Gastroesophageal sphincter (tissue), 4 donors: ENCODE results near the gene POMP. TPM values are rescaled to one million over a fixed set of nuclear protein-coding genes. Genes with fewer than 3 reads are reported as not detected.
"Not testable (repeated sequence)": the region's sequence is repeated elsewhere in the genome, so short reads cannot be mapped to it uniquely, and the experiment has no call there.

Experiments used
- ATAC-seq: fragments of 150-250 bp; one replicate; pipeline ENCODE4 v1.9.1; 2016; ENCODE audit warnings: mild to moderate bottlenecking, moderate library complexity
- H3K27ac ChIP-seq, 4 donors: fragments of 200-600 bp; sonication (generic) in 3 of 4; 1 replicate in 3 of 4; 2 replicates in 1 of 4; pipeline ENCODE4 v1.5.1; 2016 to 2019
- H3K27me3 ChIP-seq: fragments of 200-600 bp; sonication (generic); one replicate; pipeline ENCODE4 v1.5.1; 2019
- H3K36me3 ChIP-seq, 2 donors: fragments of 200-600 bp; sonication (generic); one replicate each; pipeline ENCODE4 v1.5.1; 2019; ENCODE audit warnings: control low read depth in 1 of 2
- H3K4me1 ChIP-seq, 3 donors: fragments of 200-600 bp; sonication (generic); 1 replicate in 2 of 3; 2 replicates in 1 of 3; pipeline ENCODE4 v1.5.1; 2016 to 2019; ENCODE audit warnings: control low read depth in 2 of 3
- H3K4me3 ChIP-seq, 2 donors: fragments of 200-600 bp; sonication (generic); one replicate each; pipeline ENCODE4 v1.5.1; 2019; ENCODE audit warnings: mild to moderate bottlenecking in 1 of 2, moderate library complexity in 1 of 2
- H3K9me3 ChIP-seq, 3 donors: fragments of 200-600 bp; sonication (generic); one replicate each; pipeline ENCODE4 v1.5.1; 2017 to 2019; ENCODE audit warnings: control low read depth in 2 of 3
- CTCF ChIP-seq, 4 experiments: fragments of 200-600 bp in 2 of 4; fragments of 450-650 bp in 2 of 4; sonication (generic) in 1 of 4; IDR thresholded peaks; one replicate each; pipeline ENCODE4 v1.5.1; 2017 to 2019; ENCODE audit warnings: antibody characterized with exemption in 4 of 4, mild to moderate bottlenecking in 2 of 4, moderate library complexity in 2 of 4
- EP300 ChIP-seq: sonication (generic); formaldehyde crosslinking; IDR thresholded peaks from one replicate; pipeline ENCODE4 v1.6.1; 2017; ENCODE audit warnings: antibody characterized with exemption, mild to moderate bottlenecking
- POLR2A ChIP-seq, 2 donors: fragments of 450-650 bp; IDR thresholded peaks; one replicate each; pipeline ENCODE4 v1.6.1; 2017; ENCODE audit warnings: antibody characterized with exemption in 2 of 2, mild to moderate bottlenecking in 2 of 2, moderate library complexity in 1 of 2
- POLR2AphosphoS5 ChIP-seq: sonication (generic); formaldehyde crosslinking; IDR thresholded peaks from one replicate; pipeline ENCODE4 v1.6.1; 2017; ENCODE audit warnings: antibody characterized with exemption
- WGBS, 2 donors: methylation state at CpG; one replicate each; pipeline ENCODE4 v1.1.5; 2018; ENCODE audit warnings: low coverage in 1 of 2; 5-methylcytosine and 5-hydroxymethylcytosine counted together
- total RNA-seq, 4 donors: library from RNA; depleted of rRNA; stranded (reverse); fragments of >200 nt; gene quantifications; one replicate each; pipeline ENCODE4 v1.1.0, GENCODE V29; 2016

Gene POMP
- total RNA-seq, 4 donors from 2014 or later: 47.6 to 71.6 (median 60.1) TPM

GRCh38 chr13:28684257-28684656, 25.3 kb downstream of the POMP start:
- Histone ChIP-seq H3K4me3 (no peak overlapping the region), H3K27ac (no peak overlapping the region), H3K36me3 (peaks cover 0 to 10% of the 10 kb centered on the region in 2 donors), H3K27me3 (no peaks in the 10 kb centered on the region), H3K4me1 (no peaks in the 10 kb centered on the region), H3K9me3 (no peaks in the 10 kb centered on the region)
- TF ChIP-seq POLR2AphosphoS5: no peak
- no peak for TF ChIP-seq EP300
- no peak for TF ChIP-seq POLR2A (IDR thresholded peaks at IDR 0.05)
- no peak for TF ChIP-seq CTCF (IDR thresholded peaks at IDR 0.05)
- ATAC-seq: no peak
- WGBS, 2 donors: no CpG with 5 or more reads among the region's 7 CpGs

DNA sequence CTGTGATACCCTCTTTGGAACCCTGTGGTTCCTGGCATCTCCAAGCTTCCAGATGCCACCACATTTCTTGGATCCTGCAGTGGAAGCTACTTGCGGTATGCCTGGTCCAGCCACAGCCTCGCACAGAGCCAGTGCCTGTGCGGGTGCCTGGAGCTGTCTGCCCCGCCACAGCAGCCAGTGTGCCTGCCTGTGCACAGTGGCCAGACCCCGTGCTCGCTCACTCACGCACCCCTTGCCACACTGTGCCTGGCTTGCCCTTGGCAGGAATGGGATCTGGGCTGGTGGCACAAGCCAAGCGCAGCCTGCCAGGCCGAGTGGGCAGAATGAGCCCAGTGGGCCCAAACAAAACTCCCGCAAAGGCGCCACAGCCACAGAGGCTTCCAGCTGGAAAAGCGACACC, 26.2 kb downstream of the POMP start:
- TF ChIP-seq EP300 (no peak), POLR2AphosphoS5 (no peak), CTCF (IDR thresholded peaks at IDR 0.05) (no peak), POLR2A (IDR thresholded peaks at IDR 0.05) (no peak)
- Histone ChIP-seq H3K27me3 (no peaks in the 10 kb centered on the region), H3K36me3 (peaks cover 0 to 2% of the 10 kb centered on the region in 2 donors), H3K9me3 (no peaks in the 10 kb centered on the region), H3K4me1 (no peaks in the 10 kb centered on the region), H3K4me3 (no peak overlapping the region), H3K27ac (no peak overlapping the region)
- no peak for ATAC-seq
- WGBS, 2 donors: 93% methylated on average over 3 of the region's 12 CpGs; no CpG with 5 or more reads in 1 of the 2 donors

GRCh38 chr13:28685892-28686291, 27.0 kb downstream of the POMP start:
- WGBS, 2 donors: 70 to 75% methylated on average over 3 of the region's 3 CpGs
- H3K27ac ChIP-seq: no peak overlapping the region
- no peaks in the 10 kb centered on the region for H3K36me3 ChIP-seq
- no peaks in the 10 kb centered on the region for H3K9me3 ChIP-seq
- no peaks in the 10 kb centered on the region for H3K4me1 ChIP-seq
- TF ChIP-seq POLR2AphosphoS5 (no peak), POLR2A (IDR thresholded peaks at IDR 0.05) (no peak), CTCF (IDR thresholded peaks at IDR 0.05) (no peak)
- H3K4me3 ChIP-seq: no peak overlapping the region
- no peak for ATAC-seq
- no peaks in the 10 kb centered on the region for H3K27me3 ChIP-seq

DNA sequence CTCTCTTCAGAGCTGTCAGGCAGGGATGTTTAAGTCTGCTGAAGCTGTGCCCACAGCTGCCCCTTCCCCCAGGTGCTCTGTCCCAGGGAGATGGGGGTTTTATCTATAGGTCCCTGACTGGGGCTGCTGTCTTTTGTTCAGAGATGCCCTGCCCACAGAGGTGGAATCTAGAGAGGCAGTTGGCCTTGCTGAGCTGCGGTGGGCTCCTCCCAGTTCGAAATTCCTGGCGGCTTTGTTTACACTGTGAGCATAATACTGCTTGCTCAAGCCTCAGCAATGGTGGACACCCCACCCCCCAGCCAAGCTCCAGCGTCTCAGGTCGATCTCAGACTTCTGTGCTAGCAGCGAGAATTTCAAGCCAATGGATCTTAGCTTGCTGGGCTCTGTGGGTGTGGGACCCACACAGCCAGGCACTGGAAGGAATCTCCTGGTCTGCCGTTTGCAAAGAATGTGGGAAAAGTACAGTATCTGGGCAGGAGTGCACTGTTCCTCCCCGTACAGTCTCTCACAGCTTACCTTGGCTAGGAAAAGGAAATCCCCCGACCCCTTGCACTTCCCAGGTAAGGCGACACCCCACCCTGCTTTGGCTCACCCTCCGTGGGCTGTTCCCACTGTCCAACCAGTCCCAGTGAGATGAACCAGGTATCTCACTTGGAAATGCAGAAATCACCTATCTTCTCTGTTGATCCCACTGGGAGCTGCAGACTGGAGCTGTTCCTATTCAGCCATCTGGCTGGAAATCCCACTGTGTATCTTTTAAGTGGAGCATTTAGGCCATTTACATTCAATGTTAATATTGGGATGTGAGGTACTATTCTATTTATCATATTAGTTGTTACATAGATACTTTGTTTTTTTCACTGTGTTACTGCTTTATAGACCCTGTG, 34.9 kb downstream of the POMP start:
- H3K4me1 ChIP-seq, H3K4me3 ChIP-seq, H3K27me3 ChIP-seq, H3K27ac ChIP-seq, H3K9me3 ChIP-seq, ATAC-seq: not testable (repeated sequence)
- peaks cover 0 to 14% of the 10 kb centered on the region in 2 donors for H3K36me3 ChIP-seq
- 43% methylated on average over 6 of the region's 11 CpGs; no CpG with 5 or more reads in 1 of the 2 donors for WGBS, 2 donors

DNA sequence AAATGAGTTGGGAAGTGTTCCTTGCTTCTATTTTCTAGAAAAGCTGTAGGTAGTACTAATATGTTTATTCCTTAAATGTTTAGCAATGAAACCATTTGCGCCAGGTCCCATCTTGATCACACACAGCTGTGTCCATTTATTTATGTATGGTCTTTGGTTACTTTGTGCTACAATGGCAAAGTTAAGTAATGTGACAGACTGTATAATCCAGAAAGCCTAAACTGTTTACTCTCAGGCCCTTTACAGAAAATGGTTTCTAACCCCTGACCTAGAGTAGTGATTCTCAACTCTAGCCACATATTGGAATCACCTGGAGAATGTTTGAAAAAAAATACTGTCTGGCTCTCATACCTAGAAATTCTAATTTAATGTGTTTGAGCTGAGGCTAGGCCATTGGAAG, 38.5 kb downstream of the POMP start:
- TF ChIP-seq POLR2AphosphoS5: no peak
- no peak for TF ChIP-seq CTCF (IDR thresholded peaks at IDR 0.05)
- TF ChIP-seq POLR2A (IDR thresholded peaks at IDR 0.05): no peak
- no peak for TF ChIP-seq EP300
- Histone ChIP-seq H3K27me3 (no peaks in the 10 kb centered on the region), H3K4me3 (no peak overlapping the region), H3K36me3 (peaks cover 0 to 48% of the 10 kb centered on the region in 2 donors), H3K27ac (no peak overlapping the region), H3K9me3 (no peaks in the 10 kb centered on the region), H3K4me1 (no peaks in the 10 kb centered on the region)
- ATAC-seq: no peak
- 69% methylated on average over 1 of the region's 1 CpG; no CpG with 5 or more reads in 1 of the 2 donors for WGBS, 2 donors
